OCI-LY7 (cell line): ENCODE results near the gene FGF18. TPM values are rescaled to one million over a fixed set of nuclear protein-coding genes. Genes with fewer than 3 reads are reported as not detected.

Source experiments
- BruUV-seq: library from RNA; stranded (reverse); fragments of 400-500 nt; replicated peaks from 2 replicates; lab custom pipeline; 2021; lab: Mats Ljungman, UMichigan
- CTCF ChIA-PET: fragments of 300-600 bp; sonication (Branson Sonifier 250); formaldehyde crosslinking; loops from one replicate; lab custom pipeline; 2022; ENCODE audit warnings: antibody characterized with exemption; ENCODE audit not compliant: unreplicated experiment; lab: Charles Lee
- POLR2A ChIA-PET: fragments of 300-600 bp; sonication (Branson Sonifier 250); formaldehyde crosslinking; loops from one replicate; lab custom pipeline; 2022; ENCODE audit warnings: antibody characterized with exemption; lab: Charles Lee
- DNase-seq: peaks from one replicate; pipeline ENCODE4 v3.0.0-alpha.2; 2015; ENCODE audit warnings: low spot score
- H2AFZ ChIP-seq: fragments of 200-600 bp; sonication (generic), shearing (Covaris generic); 2 replicates; pipeline ENCODE4 v1.6.1; 2014; ENCODE audit warnings: mild to moderate bottlenecking, antibody characterized with exemption, low read length, moderate library complexity
- H3K27ac ChIP-seq: fragments of 200-600 bp; sonication (generic); 2 replicates; pipeline ENCODE4 v1.5.1; 2014; ENCODE audit warnings: mixed run types, low read depth, mild to moderate bottlenecking, moderate library complexity, low read length, inconsistent platforms; ENCODE audit not compliant: poor library complexity, severe bottlenecking
- H3K36me3 ChIP-seq: fragments of 200-600 bp; sonication (generic); 2 replicates; pipeline ENCODE4 v1.6.1; 2014; ENCODE audit warnings: mild to moderate bottlenecking, antibody characterized with exemption, low read length, moderate library complexity, mixed read lengths; ENCODE audit not compliant: insufficient read depth
- H3K4me1 ChIP-seq: fragments of 200-600 bp; sonication (generic); 2 replicates; pipeline ENCODE4 v1.5.1; 2014; ENCODE audit warnings: mild to moderate bottlenecking, low read length; ENCODE audit not compliant: insufficient read depth, poor library complexity, severe bottlenecking
- H3K4me2 ChIP-seq: fragments of 200-600 bp; sonication (generic); 2 replicates; pipeline ENCODE4 v1.6.1; 2014; ENCODE audit warnings: mild to moderate bottlenecking, low read length
- H3K4me3 ChIP-seq: fragments of 200-600 bp; sonication (generic); 2 replicates; pipeline ENCODE4 v1.5.1; 2014; ENCODE audit warnings: mild to moderate bottlenecking, low read depth, low read length; ENCODE audit not compliant: poor library complexity, severe bottlenecking
- H3K79me2 ChIP-seq: fragments of 200-600 bp; sonication (generic); 2 replicates; pipeline ENCODE4 v1.6.1; 2016; ENCODE audit warnings: low read depth, mild to moderate bottlenecking, low read length, moderate library complexity, mixed read lengths; ENCODE audit not compliant: insufficient read depth
- H3K9me2 ChIP-seq: fragments of 200-600 bp; sonication (generic); 2 replicates; pipeline ENCODE4 v1.6.1; 2016; ENCODE audit warnings: mild to moderate bottlenecking, low read length, mixed read lengths; ENCODE audit not compliant: insufficient read depth
- H3K9me3 ChIP-seq: fragments of 200-600 bp; sonication (generic); 2 replicates; pipeline ENCODE4 v1.6.1; 2014; ENCODE audit warnings: mild to moderate bottlenecking, mixed run types, low read length, mixed read lengths
- H4K20me1 ChIP-seq: fragments of 200-600 bp; sonication (generic); 2 replicates; pipeline ENCODE4 v1.6.1; 2014; ENCODE audit warnings: mild to moderate bottlenecking, antibody characterized with exemption, low read length, moderate library complexity, mixed read lengths; ENCODE audit not compliant: insufficient read depth
- EZH2phosphoT487 ChIP-seq: fragments of 200-600 bp; sonication (generic); IDR thresholded peaks from 2 replicates; pipeline ENCODE4 v1.6.1; 2018; ENCODE audit warnings: low read depth, borderline replicate concordance, mild to moderate bottlenecking, mixed run types, antibody characterized with exemption, low read length, moderate library complexity, mixed read lengths
- intact Hi-C: fragments of 100-400 bp; cut with micrococcal nuclease; formaldehyde crosslinking; loops from one replicate; pipeline ENCODE4 v1.10.0; 2022; ENCODE audit not compliant: unreplicated experiment
- total RNA-seq, 2 experiments: library from RNA; depleted of rRNA in 1 of 2; stranded (reverse); fragments of >200 nt in 1 of 2; shearing (Covaris generic) in 1 of 2; gene quantifications; 2 replicates each; pipeline ENCODE4 v1.2.3, GENCODE V29; 2014 to 2022
- TF ChIP-seq, protein P1 (sequence below): fragments of 200-600 bp; sonication (generic); conservative IDR thresholded peaks from 2 replicates; pipeline ENCODE4 v1.5.1; 2014; ENCODE audit warnings: mild to moderate bottlenecking, antibody characterized with exemption, low read length, moderate library complexity, mixed read lengths

The FGF18 gene
- total RNA-seq, 2 experiments from 2014 or later, result 0.16 TPM; not detected in 1

DNA sequence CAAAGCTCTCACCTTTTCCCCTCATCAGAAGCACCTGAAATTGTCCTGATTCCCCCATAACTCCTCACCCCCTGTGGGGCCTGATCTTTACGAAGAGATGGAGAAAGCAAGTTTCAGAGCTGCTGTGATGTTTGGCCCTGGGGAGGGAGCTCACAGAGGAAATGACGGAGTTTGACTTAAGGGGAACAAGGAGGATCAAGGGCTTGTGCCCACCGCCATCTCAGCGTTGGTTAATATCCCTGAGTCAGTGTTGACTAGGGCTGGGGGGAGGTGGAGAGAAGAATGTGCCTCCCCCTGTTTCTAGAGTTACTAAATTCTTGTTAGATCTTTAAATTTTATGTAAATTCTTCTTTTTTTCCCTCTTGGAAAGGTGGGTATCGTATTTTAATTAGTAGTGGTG lies 27.8 kb downstream of the FGF18 start:
- TF ChIP-seq, protein P1, sequence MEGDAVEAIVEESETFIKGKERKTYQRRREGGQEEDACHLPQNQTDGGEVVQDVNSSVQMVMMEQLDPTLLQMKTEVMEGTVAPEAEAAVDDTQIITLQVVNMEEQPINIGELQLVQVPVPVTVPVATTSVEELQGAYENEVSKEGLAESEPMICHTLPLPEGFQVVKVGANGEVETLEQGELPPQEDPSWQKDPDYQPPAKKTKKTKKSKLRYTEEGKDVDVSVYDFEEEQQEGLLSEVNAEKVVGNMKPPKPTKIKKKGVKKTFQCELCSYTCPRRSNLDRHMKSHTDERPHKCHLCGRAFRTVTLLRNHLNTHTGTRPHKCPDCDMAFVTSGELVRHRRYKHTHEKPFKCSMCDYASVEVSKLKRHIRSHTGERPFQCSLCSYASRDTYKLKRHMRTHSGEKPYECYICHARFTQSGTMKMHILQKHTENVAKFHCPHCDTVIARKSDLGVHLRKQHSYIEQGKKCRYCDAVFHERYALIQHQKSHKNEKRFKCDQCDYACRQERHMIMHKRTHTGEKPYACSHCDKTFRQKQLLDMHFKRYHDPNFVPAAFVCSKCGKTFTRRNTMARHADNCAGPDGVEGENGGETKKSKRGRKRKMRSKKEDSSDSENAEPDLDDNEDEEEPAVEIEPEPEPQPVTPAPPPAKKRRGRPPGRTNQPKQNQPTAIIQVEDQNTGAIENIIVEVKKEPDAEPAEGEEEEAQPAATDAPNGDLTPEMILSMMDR, result no peak
- TF ChIP-seq EZH2phosphoT487, result no peak
- no peaks in the 10 kb centered on the region for H3K79me2 ChIP-seq
- H3K27ac ChIP-seq, result no peak overlapping the region
- DNase-seq, result no peak
- ChIA-PET POLR2A (no interaction called here), CTCF (no interaction called here)
- no TSS peak for BruUV-seq
- no peak overlapping the region for H3K4me3 ChIP-seq
- no peaks in the 10 kb centered on the region for H3K4me1 ChIP-seq
- H3K36me3 ChIP-seq, result no peaks in the 10 kb centered on the region
- no peaks in the 10 kb centered on the region for H4K20me1 ChIP-seq
- no peaks in the 10 kb centered on the region for H3K9me3 ChIP-seq
- intact Hi-C loops, result no loop called here
- no peak overlapping the region for H3K4me2 ChIP-seq
- no peak overlapping the region for H2AFZ ChIP-seq
- H3K9me2 ChIP-seq, result no peaks in the 10 kb centered on the region

DNA sequence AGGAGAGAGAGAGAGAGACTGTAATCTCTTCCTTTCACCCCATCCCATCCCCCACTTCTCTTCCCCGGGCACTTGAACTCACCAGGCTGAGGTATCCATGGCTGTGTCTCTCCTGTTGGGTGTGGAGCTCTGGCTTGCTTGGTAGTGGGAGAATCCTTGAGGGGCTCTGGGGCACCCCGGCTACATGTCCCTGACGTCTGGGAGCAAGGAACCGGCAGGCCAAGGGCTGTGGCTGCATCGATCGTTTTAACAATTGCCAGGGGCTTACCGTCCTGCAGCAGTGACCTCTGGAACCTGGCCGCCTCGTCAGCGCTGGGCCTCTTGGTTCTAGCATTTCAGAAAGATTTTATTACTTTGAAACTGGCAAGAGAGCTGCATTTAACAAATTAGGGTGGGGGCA lies 30.0 kb downstream of the FGF18 start:
- CTCF ChIA-PET, result interaction anchor here (0.6 kb wide), 1 partner anchor 15 kb away, joined by 15 read pairs; no protein-coding TSS in a partner anchor
- Histone ChIP-seq H3K4me2 (no peak overlapping the region), H3K4me3 (no peak overlapping the region), H3K9me2 (no peaks in the 10 kb centered on the region), H4K20me1 (no peaks in the 10 kb centered on the region), H3K27ac (no peak overlapping the region), H2AFZ (no peak overlapping the region), H3K9me3 (no peaks in the 10 kb centered on the region), H3K36me3 (no peaks in the 10 kb centered on the region), H3K4me1 (no peaks in the 10 kb centered on the region), H3K79me2 (no peaks in the 10 kb centered on the region)
- intact Hi-C loops, result no loop called here
- DNase-seq, result no peak
- TF ChIP-seq, protein P1, result no peak
- no peak for TF ChIP-seq EZH2phosphoT487
- POLR2A ChIA-PET, result no interaction called here
- no TSS peak for BruUV-seq

DNA sequence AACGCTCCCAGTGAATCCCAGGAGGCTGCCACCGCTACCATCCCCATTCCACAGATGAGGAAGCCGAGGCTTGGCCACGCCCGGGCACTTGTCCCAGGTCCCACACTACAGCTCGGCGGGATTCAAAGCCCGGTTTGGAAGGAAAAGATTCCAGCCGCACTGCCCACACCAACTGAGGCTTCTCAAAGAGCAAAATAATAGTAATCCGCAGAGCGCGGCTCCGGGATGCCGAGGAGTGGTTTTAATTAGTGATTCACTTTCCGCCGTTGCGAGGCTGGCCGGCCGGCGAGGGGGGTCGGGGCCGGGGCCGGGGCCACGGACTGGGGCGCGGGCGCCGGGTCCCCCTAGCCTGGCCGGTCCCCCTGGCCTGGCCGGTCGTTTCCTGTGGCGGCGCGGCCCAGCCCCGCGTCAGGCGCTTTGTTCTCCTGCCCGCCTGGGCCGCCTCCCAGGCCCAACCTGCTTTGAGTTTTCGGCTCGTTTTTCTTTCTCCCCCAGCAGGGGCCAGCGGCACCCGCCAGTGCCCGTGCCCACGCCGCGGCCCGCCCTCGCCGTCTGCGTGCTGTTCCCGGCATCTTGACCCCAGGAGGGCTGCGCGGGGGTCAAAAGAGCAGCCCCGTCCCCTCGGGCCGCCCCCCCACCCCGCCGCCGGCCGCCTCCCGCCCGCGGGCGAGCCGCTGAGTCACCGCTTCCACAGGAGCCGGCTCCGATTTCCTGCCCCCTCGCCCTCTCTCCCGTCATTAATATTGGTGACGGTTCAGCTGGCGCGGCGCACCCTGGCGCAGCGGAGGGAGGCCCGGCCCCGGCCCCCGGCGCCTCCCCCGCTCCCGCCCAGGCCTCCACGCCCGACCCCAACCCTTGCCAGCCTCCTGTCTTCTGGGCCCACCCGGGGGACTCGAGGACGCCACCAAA lies 31.2 kb downstream of the FGF18 start:
- Histone ChIP-seq H3K36me3 (no peaks in the 10 kb centered on the region), H3K27ac (no peak overlapping the region), H3K4me3 (no peak overlapping the region), H3K79me2 (no peaks in the 10 kb centered on the region), H3K4me1 (no peaks in the 10 kb centered on the region), H3K4me2 (no peak overlapping the region), H3K9me3 (no peaks in the 10 kb centered on the region), H3K9me2 (no peaks in the 10 kb centered on the region), H4K20me1 (no peaks in the 10 kb centered on the region), H2AFZ (no peak overlapping the region)
- intact Hi-C loops, result no loop called here
- TF ChIP-seq, protein P1, result no peak
- no peak for TF ChIP-seq EZH2phosphoT487
- no TSS peak for BruUV-seq
- CTCF ChIA-PET, result no interaction called here
- POLR2A ChIA-PET, result no interaction called here
- DNase-seq, result no peak
